B cell (primary cell): ENCODE data around the gene PIK3R2. TPM values are rescaled to one million over a fixed set of nuclear protein-coding genes. Genes with fewer than 3 reads are reported as not detected.

Experiments
- ATAC-seq: fragments of 200-7000 bp; cut with Tn5 transposase; one replicate; pipeline ENCODE4 v1.10.0; 2021; ENCODE audit warnings: low read depth, mild to moderate bottlenecking, moderate number of reproducible peaks, moderate library complexity
- CTCF ChIA-PET: fragments of 350-600 bp; sonication (Branson Sonifier 250); formaldehyde crosslinking; loops from one replicate; lab custom pipeline; 2021; ENCODE audit warnings: antibody characterized with exemption, inconsistent platforms; lab: Charles Lee
- POLR2A ChIA-PET: fragments of 350-600 bp; sonication (Branson Sonifier 250); formaldehyde crosslinking; loops from one replicate; lab custom pipeline; 2021; ENCODE audit warnings: antibody characterized with exemption; lab: Charles Lee
- DNase-seq: peaks from one replicate; pipeline ENCODE4 v3.0.0; 2013
- H2AFZ ChIP-seq: 2 replicates; pipeline ENCODE4 v1.6.1; 2012; ENCODE audit warnings: mild to moderate bottlenecking, low read depth, low read length; ENCODE audit not compliant: insufficient read depth, poor library complexity, severe bottlenecking
- H3K27ac ChIP-seq, 2 donors: 1 replicate in 1 of 2; 2 replicates in 1 of 2; pipeline ENCODE4 v1.5.1; 2012 to 2013; ENCODE audit warnings: low read length in 2 of 2, mild to moderate bottlenecking in 2 of 2, moderate library complexity in 1 of 2
- H3K27me3 ChIP-seq, 4 experiments: fragments of 200-600 bp in 1 of 4; sonication (generic) in 1 of 4; replicated peaks in 1 of 4; 1 replicate in 2 of 4; 2 replicates in 2 of 4; pipeline versions ENCODE4 v1.6.1 to v1.7.0; 2013 to 2016; ENCODE audit warnings: low read length in 3 of 4, mild to moderate bottlenecking in 2 of 4, mixed read lengths in 1 of 4, moderate library complexity in 1 of 4; ENCODE audit not compliant: insufficient read depth in 4 of 4, control insufficient read depth in 3 of 4; ENCODE audit errors: control extremely low read depth in 1 of 4
- H3K36me3 ChIP-seq, 2 experiments: replicated peaks in 1 of 2; 1 replicate in 1 of 2; 2 replicates in 1 of 2; pipeline versions ENCODE4 v1.6.1 to v1.7.1; 2013; ENCODE audit warnings: low read length in 1 of 2; ENCODE audit not compliant: insufficient read depth in 2 of 2, control insufficient read depth in 1 of 2; ENCODE audit errors: control extremely low read depth in 1 of 2, extremely low read depth in 1 of 2
- H3K4me1 ChIP-seq, 2 donors: fragments of 200-600 bp in 1 of 2; sonication (generic) in 1 of 2; 1 replicate in 1 of 2; 2 replicates in 1 of 2; pipeline versions ENCODE4 v1.5.1 to v1.6.1; 2013 to 2017; ENCODE audit warnings: low read length in 2 of 2; ENCODE audit not compliant: control insufficient read depth in 2 of 2, insufficient read depth in 2 of 2
- H3K4me2 ChIP-seq: replicated peaks from 2 replicates; pipeline ENCODE3; 2012; ENCODE audit warnings: mild to moderate bottlenecking, low read depth, low read length; ENCODE audit not compliant: poor library complexity, severe bottlenecking
- H3K4me3 ChIP-seq, 5 experiments: fragments of 200-600 bp in 1 of 5; sonication (generic) in 1 of 5; 1 replicate in 3 of 5; 2 replicates in 2 of 5; pipeline versions ENCODE4 v1.5.1 to v1.7.0; 2011 to 2016; ENCODE audit warnings: low read length in 4 of 5, mild to moderate bottlenecking in 4 of 5, low read depth in 2 of 5, control low read depth in 1 of 5, moderate library complexity in 1 of 5; ENCODE audit not compliant: insufficient read depth in 1 of 5; ENCODE audit errors: control extremely low read depth in 1 of 5, extremely low read depth in 1 of 5
- H3K79me2 ChIP-seq: fragments of 200-600 bp; sonication (generic); one replicate; pipeline ENCODE4 v1.6.0; 2016; ENCODE audit warnings: low read length; ENCODE audit not compliant: control insufficient read depth, insufficient read depth
- H3K9ac ChIP-seq: fragments of 200-600 bp; sonication (generic); 2 replicates; pipeline ENCODE4 v1.6.1; 2017; ENCODE audit warnings: mild to moderate bottlenecking, low read length, moderate library complexity
- H3K9me3 ChIP-seq, 3 donors: one replicate each; pipeline versions ENCODE4 v1.6.1 to v1.7.1; 2013; ENCODE audit warnings: low read length in 2 of 3; ENCODE audit not compliant: control insufficient read depth in 2 of 3, insufficient read depth in 1 of 3; ENCODE audit errors: control extremely low read depth in 1 of 3
- H4K20me1 ChIP-seq: 2 replicates; pipeline ENCODE4 v1.6.0; 2012; ENCODE audit warnings: mild to moderate bottlenecking, low read length; ENCODE audit not compliant: insufficient read depth, control insufficient read depth, poor library complexity, severe bottlenecking
- H3K27ac Mint-ChIP-seq: one replicate; pipeline ENCODE4 v1.8.0; 2021; ENCODE audit warnings: mixed read lengths
- H3K27me3 Mint-ChIP-seq: one replicate; pipeline ENCODE4 v1.8.0; 2021; ENCODE audit warnings: mixed read lengths
- H3K4me1 Mint-ChIP-seq: one replicate; pipeline ENCODE4 v1.8.0; 2021; ENCODE audit warnings: mixed read lengths
- H3K4me3 Mint-ChIP-seq: one replicate; pipeline ENCODE4 v1.8.0; 2021; ENCODE audit warnings: mixed read lengths
- H3K9me3 Mint-ChIP-seq: one replicate; pipeline ENCODE4 v1.8.0; 2022; ENCODE audit warnings: mixed read lengths; ENCODE audit not compliant: insufficient read depth
- EZH2 ChIP-seq: IDR thresholded peaks from 2 replicates; pipeline ENCODE4 v1.6.1; 2012; ENCODE audit warnings: borderline replicate concordance, low read depth, mild to moderate bottlenecking, moderate library complexity, low read length; ENCODE audit not compliant: insufficient read depth, poor library complexity, severe bottlenecking
- WGBS: methylation state at CpG from one replicate; pipeline ENCODE4 v1.1.5; 2013; ENCODE audit warnings: missing lambda C conversion rate; ENCODE audit not compliant: insufficient coverage; 5-methylcytosine and 5-hydroxymethylcytosine counted together
- intact Hi-C: fragments of 100-400 bp; cut with micrococcal nuclease; formaldehyde crosslinking; loops from one replicate; pipeline ENCODE4 v1.10.0; 2022
- polyA plus RNA-seq: library from polyadenylated mRNA; depleted of rRNA; stranded (reverse); fragments of >200 nt; gene quantifications from 2 replicates; pipeline ENCODE4 v1.2.3, GENCODE V29; 2012
- total RNA-seq, 2 donors: library from RNA; stranded (reverse); fragments of 120-200 nt in 1 of 2; gene quantifications; 1 replicate in 1 of 2; 2 replicates in 1 of 2; pipeline versions ENCODE4 v1.2.3 to v1.2.4, GENCODE V29; 2013 to 2022
- TF ChIP-seq, protein P1 (sequence below): fragments of 200-600 bp; IDR thresholded peaks from one replicate; pipeline ENCODE4 v1.8.0; 2022; ENCODE audit warnings: antibody characterized with exemption, mild to moderate bottlenecking

Gene PIK3R2
- total and polyA plus RNA-seq, 2 donors (not counting 1 experiment from before 2014, with no cell fraction given): 8.5 to 15.8 TPM

GRCh38 chr19:18118420-18119012, 34.4 kb upstream of the PIK3R2 start:
- Histone ChIP-seq H3K4me3 (peak overlapping the region; percentile 4 to 71 (median 65)), H3K9me3 (no peaks in the 10 kb centered on the region), H3K27me3 (no peaks in the 10 kb centered on the region), H3K4me1 (peaks cover 28 to 32% of the 10 kb centered on the region in 2 donors), H3K36me3 (peaks cover 2 to 44% of the 10 kb centered on the region in 2 experiments), H2AFZ (peak overlapping the region; percentile 70), H3K27ac (peak overlapping the region; percentile 47 to 69), H3K4me2 (peak overlapping the region; percentile 90), H3K79me2 (peaks cover 89% of the 10 kb centered on the region), H3K9ac (peak overlapping the region; percentile 66), H4K20me1 (peaks cover 79% of the 10 kb centered on the region)
- DNase-seq (no peak), ATAC-seq (no peak)
- no peak for TF ChIP-seq EZH2
- TF ChIP-seq, protein P1, sequence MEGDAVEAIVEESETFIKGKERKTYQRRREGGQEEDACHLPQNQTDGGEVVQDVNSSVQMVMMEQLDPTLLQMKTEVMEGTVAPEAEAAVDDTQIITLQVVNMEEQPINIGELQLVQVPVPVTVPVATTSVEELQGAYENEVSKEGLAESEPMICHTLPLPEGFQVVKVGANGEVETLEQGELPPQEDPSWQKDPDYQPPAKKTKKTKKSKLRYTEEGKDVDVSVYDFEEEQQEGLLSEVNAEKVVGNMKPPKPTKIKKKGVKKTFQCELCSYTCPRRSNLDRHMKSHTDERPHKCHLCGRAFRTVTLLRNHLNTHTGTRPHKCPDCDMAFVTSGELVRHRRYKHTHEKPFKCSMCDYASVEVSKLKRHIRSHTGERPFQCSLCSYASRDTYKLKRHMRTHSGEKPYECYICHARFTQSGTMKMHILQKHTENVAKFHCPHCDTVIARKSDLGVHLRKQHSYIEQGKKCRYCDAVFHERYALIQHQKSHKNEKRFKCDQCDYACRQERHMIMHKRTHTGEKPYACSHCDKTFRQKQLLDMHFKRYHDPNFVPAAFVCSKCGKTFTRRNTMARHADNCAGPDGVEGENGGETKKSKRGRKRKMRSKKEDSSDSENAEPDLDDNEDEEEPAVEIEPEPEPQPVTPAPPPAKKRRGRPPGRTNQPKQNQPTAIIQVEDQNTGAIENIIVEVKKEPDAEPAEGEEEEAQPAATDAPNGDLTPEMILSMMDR: no peak
- Mint-ChIP-seq H3K27me3 (no peaks in the 10 kb centered on the region), H3K4me1 (peaks cover 49% of the 10 kb centered on the region), H3K4me3 (peak overlapping the region; percentile 86), H3K9me3 (no peaks in the 10 kb centered on the region), H3K27ac (peak overlapping the region; percentile 90)
- ChIA-PET POLR2A (interaction anchor here (1.1 to 2.7 kb wide), 7 partner anchors 9 to 118 kb away, joined by 3 to 10 read pairs (median 6); partner anchors contain the start of genes ARRDC2 and PIK3R2), CTCF (interaction anchor here (0.6 to 3.8 kb wide), 9 partner anchors 9 to 133 kb away, joined by 3 to 13 read pairs (median 5); partner anchors contain the start of genes ARRDC2 and PIK3R2)
- intact Hi-C loops: no loop called here
- WGBS: 44% methylated on average over 14 of the region's 14 CpGs
